ENCODE data around the gene ZDHHC12. TPM values are rescaled to one million over a fixed set of nuclear protein-coding genes. Genes with fewer than 3 reads are reported as not detected.

The ZDHHC12 gene
- total and polyA plus RNA-seq, 2 experiments from 2014 or later: 58.7 to 68.3 TPM

GRCh38 chr9:128675382-128675781, 48.5 kb downstream of the ZDHHC12 start:
- no peaks in the 10 kb centered on the region for H3K36me3 ChIP-seq
- no peak for DNase-seq (ENCODE audit: low read depth in 1 of 2, low spot score in 1 of 2)
- H3K9me3 ChIP-seq (ENCODE audit: low read depth): no peaks in the 10 kb centered on the region
- no peak overlapping the region for H3K4me3 ChIP-seq
- no peak for TF ChIP-seq CTCF (IDR thresholded peaks at IDR 0.05; ENCODE audit: low read depth, low read length)
- H3K27me3 ChIP-seq: no peaks in the 10 kb centered on the region
- no peak overlapping the region for H3K27ac ChIP-seq
- H3K4me1 ChIP-seq (ENCODE audit: low read depth): no peaks in the 10 kb centered on the region

Other genes with a start within 250 kb of the ZDHHC12 start
- 20.6 and 22.4 TPM in 2 replicates for gene GLE1, start 219.4 kb downstream of the ZDHHC12 start, total RNA-seq
- gene GLE1, start 219.4 kb downstream of the ZDHHC12 start, polyA plus RNA-seq: 16.3 and 28.4 TPM in 2 replicates
- 207 and 227 TPM in 2 replicates for gene SPTAN1, start 171.5 kb downstream of the ZDHHC12 start, total RNA-seq
- gene SPTAN1, start 171.5 kb downstream of the ZDHHC12 start, polyA plus RNA-seq: 118 TPM in 2 replicates
- 77.2 and 94.9 TPM in 2 replicates for gene DYNC2I2, start 67.3 kb downstream of the ZDHHC12 start, total RNA-seq
- 81.7 and 119 TPM in 2 replicates for gene DYNC2I2, start 67.3 kb downstream of the ZDHHC12 start, polyA plus RNA-seq
- gene SET, start 34.9 kb downstream of the ZDHHC12 start, total RNA-seq: 335 and 481 TPM in 2 replicates
- gene SET, start 34.9 kb downstream of the ZDHHC12 start, polyA plus RNA-seq: 227 and 262 TPM in 2 replicates
- gene PKN3, start 21.6 kb downstream of the ZDHHC12 start, total RNA-seq: 13.8 and 17.9 TPM in 2 replicates
- gene PKN3, start 21.6 kb downstream of the ZDHHC12 start, polyA plus RNA-seq: 13.4 and 13.5 TPM in 2 replicates
- 89.6 and 94.1 TPM in 2 replicates for gene ZER1, start 47.8 kb upstream of the ZDHHC12 start, total RNA-seq
- 74.1 and 84.7 TPM in 2 replicates for gene ZER1, start 47.8 kb upstream of the ZDHHC12 start, polyA plus RNA-seq
- 24.6 and 26.6 TPM in 2 replicates for gene TBC1D13, start 63.1 kb upstream of the ZDHHC12 start, total RNA-seq
- gene TBC1D13, start 63.1 kb upstream of the ZDHHC12 start, polyA plus RNA-seq: 33.4 and 39.4 TPM in 2 replicates
- 93.3 and 136 TPM in 2 replicates for gene ENDOG, start 94.4 kb upstream of the ZDHHC12 start, total RNA-seq
- 177 and 209 TPM in 2 replicates for gene ENDOG, start 94.4 kb upstream of the ZDHHC12 start, polyA plus RNA-seq
- 20.2 and 24.2 TPM in 2 replicates for gene SPOUT1, start 105.7 kb upstream of the ZDHHC12 start, total RNA-seq
- gene SPOUT1, start 105.7 kb upstream of the ZDHHC12 start, polyA plus RNA-seq: 32.1 and 52.1 TPM in 2 replicates
- 23.3 and 25.0 TPM in 2 replicates for gene KYAT1, start 157.8 kb upstream of the ZDHHC12 start, total RNA-seq
- gene KYAT1, start 157.8 kb upstream of the ZDHHC12 start, polyA plus RNA-seq: 21.8 and 36.9 TPM in 2 replicates
- gene LRRC8A, start 158.0 kb upstream of the ZDHHC12 start, total RNA-seq: 48.1 and 55.8 TPM in 2 replicates
- gene LRRC8A, start 158.0 kb upstream of the ZDHHC12 start, polyA plus RNA-seq: 28.6 and 31.6 TPM in 2 replicates
- 25.3 and 36.6 TPM in 2 replicates for gene PHYHD1, start 196.9 kb upstream of the ZDHHC12 start, total RNA-seq
- 40.8 and 43.8 TPM in 2 replicates for gene PHYHD1, start 196.9 kb upstream of the ZDHHC12 start, polyA plus RNA-seq
- 21.0 and 32.2 TPM in 2 replicates for gene DOLK, start 223.5 kb upstream of the ZDHHC12 start, total RNA-seq
- 33.3 and 37.1 TPM in 2 replicates for gene DOLK, start 223.5 kb upstream of the ZDHHC12 start, polyA plus RNA-seq
- 50.8 and 52.0 TPM in 2 replicates for gene NUP188, start 223.6 kb upstream of the ZDHHC12 start, total RNA-seq
- gene NUP188, start 223.6 kb upstream of the ZDHHC12 start, polyA plus RNA-seq: 35.8 and 38.9 TPM in 2 replicates

Data from cardiac muscle cell (in vitro differentiated cells and primary cell).